ENCODE data around the gene ZNF385C. TPM values are rescaled to one million over a fixed set of nuclear protein-coding genes. Genes with fewer than 3 reads are reported as not detected.
A peak's percentile ranks its signal among the peaks of the same experiment; 100 is the strongest.

Gene ZNF385C
- total RNA-seq, 4 donors from 2014 or later: 0.47 to 1.9 (median 0.68) TPM

DNA sequence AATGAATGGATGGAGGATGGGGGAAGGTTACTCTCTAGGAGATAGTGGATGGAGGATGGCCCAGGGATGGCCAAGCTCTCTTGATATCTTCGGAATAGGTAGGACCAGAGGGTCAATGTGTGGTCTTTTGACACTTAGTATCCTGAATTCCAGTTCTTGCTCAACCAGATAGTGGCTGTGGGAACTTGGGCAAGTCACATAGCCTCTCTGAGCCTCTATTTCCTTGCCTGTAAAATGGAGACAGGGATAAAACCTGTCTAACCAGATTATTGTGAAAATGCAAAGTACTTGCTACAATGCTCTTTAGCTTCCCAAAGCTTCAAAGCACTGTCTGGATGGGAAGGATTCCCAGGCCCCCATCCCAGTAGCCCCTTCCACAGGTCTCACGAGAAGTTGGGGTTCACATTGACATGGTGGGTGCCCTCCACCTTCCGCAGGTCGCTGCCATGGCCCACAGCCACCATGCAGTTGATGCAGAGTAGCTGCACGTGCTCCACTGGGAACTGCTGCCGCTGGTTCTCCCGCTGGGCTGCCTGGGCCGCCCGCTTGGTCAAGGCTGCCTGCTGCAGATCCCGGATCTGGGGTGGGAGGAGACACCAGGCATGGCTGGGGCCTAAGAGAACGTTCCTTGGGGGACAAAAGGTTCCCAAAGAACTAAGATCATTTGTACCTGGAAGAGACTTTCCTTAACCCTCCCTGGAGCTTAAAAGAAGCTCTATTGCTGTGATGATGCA lies 5.1 kb upstream of the ZNF385C start:
- no peak overlapping the region for H3K4me3 ChIP-seq
- H3K9me3 ChIP-seq: no peaks in the 10 kb centered on the region
- TF ChIP-seq POLR2AphosphoS5 (IDR thresholded peaks at IDR 0.05) (no peak), POLR2A (IDR thresholded peaks at IDR 0.05) (no peak), EP300 (IDR thresholded peaks at IDR 0.05) (no peak)
- H3K27ac ChIP-seq: no peak overlapping the region
- DNase-seq (ENCODE audit: low spot score in 2 of 2): no peak
- H3K4me1 ChIP-seq: peaks cover 21% of the 10 kb centered on the region
- H3K27me3 ChIP-seq: peaks cover under 1% of the 10 kb centered on the region
- H3K36me3 ChIP-seq: peaks cover 14% of the 10 kb centered on the region
- WGBS: 79% methylated on average over 11 of the region's 11 CpGs

DNA sequence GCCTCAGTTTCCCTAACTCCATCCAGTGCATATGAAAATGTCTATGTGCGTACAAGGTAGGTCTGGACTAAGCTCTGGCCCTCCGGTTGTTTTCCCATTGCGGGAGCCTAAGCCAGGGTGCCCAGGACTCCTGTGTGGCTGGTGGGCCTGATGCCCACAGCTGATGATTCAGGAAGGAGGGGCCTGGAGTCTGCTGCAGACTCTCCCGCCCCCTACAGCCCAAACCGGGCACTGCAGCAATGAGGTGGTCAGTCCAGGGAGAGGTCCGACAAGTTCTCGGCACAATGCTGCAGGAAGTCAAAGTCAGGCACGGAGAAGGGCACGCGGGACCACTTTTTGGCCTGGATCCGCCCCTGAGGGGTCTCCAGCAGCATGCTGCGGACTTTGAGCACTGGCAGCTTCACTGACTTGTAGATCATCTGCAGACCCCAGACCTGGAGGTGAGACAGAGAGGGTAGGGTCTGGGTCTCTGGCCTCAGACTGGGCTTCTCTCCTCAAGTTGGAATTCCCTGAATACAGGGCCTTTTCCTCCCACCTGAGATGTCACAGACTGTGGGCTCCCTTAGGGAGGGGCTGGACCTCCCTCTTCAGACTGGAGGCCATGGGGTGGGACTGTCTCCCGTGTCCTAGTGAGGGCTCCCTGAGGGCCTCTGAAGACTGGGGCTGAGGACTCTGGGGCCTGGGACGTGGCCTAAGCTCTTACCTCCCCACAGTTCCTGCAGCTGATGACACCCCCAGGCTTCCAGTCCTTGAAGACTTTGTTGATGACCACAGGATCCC lies 3.4 kb upstream of the ZNF385C start:
- Histone ChIP-seq H3K4me1 (peaks cover 23% of the 10 kb centered on the region), H3K27me3 (peaks cover 17% of the 10 kb centered on the region), H3K27ac (no peak overlapping the region), H3K4me3 (no peak overlapping the region), H3K9me3 (no peaks in the 10 kb centered on the region), H3K36me3 (peaks cover 11% of the 10 kb centered on the region)
- no peak for TF ChIP-seq POLR2AphosphoS5 (IDR thresholded peaks at IDR 0.05)
- TF ChIP-seq, protein P1, sequence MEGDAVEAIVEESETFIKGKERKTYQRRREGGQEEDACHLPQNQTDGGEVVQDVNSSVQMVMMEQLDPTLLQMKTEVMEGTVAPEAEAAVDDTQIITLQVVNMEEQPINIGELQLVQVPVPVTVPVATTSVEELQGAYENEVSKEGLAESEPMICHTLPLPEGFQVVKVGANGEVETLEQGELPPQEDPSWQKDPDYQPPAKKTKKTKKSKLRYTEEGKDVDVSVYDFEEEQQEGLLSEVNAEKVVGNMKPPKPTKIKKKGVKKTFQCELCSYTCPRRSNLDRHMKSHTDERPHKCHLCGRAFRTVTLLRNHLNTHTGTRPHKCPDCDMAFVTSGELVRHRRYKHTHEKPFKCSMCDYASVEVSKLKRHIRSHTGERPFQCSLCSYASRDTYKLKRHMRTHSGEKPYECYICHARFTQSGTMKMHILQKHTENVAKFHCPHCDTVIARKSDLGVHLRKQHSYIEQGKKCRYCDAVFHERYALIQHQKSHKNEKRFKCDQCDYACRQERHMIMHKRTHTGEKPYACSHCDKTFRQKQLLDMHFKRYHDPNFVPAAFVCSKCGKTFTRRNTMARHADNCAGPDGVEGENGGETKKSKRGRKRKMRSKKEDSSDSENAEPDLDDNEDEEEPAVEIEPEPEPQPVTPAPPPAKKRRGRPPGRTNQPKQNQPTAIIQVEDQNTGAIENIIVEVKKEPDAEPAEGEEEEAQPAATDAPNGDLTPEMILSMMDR (IDR thresholded peaks at IDR 0.05): peak in 1 of 2 donors; percentile 78
- 54% methylated on average over 12 of the region's 14 CpGs for WGBS
- DNase-seq (ENCODE audit: low spot score in 2 of 2): no peak

DNA sequence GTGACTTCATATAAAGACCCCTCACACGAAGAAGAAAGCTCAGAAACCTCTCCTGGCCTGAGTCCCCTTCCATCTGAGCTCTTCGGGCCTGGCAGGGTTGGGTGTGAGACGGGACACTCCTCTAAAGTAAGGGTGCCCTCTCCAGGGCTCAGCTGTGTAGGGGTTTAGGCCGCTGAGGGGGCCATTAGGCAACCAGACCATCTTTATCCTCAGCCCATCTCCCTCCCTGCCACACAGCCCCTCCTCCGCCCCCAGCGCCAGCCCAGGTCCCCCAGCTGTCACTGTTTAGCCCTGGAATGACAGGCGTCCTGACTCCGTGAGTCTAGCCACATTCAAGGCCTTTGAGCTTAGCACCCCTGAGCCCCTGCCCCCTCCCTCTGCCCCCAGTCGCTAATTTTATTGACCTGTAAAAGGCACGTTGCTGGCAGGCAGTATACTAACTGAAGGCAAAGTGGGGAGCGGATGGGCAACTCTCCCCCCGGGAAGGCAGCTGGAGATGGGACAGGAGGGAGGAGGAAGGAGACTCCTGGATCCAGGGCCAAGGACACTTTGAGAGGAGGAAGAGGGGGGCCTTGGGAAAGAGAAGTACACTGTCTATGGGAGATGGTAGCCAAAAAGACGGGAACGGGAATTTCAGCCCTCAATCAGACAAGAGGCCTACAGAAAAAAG lies 592 bp upstream of the ZNF385C start:
- H3K36me3 ChIP-seq: peaks cover 6% of the 10 kb centered on the region
- TF ChIP-seq, protein P1 (IDR thresholded peaks at IDR 0.05): no peak
- TF ChIP-seq POLR2AphosphoS5 (IDR thresholded peaks at IDR 0.05) (no peak), POLR2A (IDR thresholded peaks at IDR 0.05) (no peak), EP300 (IDR thresholded peaks at IDR 0.05) (no peak)
- peaks cover 21% of the 10 kb centered on the region for H3K27me3 ChIP-seq
- no peak for DNase-seq (ENCODE audit: low spot score in 2 of 2)
- H3K27ac ChIP-seq: no peak overlapping the region
- peaks cover 17% of the 10 kb centered on the region for H3K4me1 ChIP-seq
- no peak overlapping the region for H3K4me3 ChIP-seq
- no peaks in the 10 kb centered on the region for H3K9me3 ChIP-seq
- WGBS: 70% methylated on average over 11 of the region's 14 CpGs

DNA sequence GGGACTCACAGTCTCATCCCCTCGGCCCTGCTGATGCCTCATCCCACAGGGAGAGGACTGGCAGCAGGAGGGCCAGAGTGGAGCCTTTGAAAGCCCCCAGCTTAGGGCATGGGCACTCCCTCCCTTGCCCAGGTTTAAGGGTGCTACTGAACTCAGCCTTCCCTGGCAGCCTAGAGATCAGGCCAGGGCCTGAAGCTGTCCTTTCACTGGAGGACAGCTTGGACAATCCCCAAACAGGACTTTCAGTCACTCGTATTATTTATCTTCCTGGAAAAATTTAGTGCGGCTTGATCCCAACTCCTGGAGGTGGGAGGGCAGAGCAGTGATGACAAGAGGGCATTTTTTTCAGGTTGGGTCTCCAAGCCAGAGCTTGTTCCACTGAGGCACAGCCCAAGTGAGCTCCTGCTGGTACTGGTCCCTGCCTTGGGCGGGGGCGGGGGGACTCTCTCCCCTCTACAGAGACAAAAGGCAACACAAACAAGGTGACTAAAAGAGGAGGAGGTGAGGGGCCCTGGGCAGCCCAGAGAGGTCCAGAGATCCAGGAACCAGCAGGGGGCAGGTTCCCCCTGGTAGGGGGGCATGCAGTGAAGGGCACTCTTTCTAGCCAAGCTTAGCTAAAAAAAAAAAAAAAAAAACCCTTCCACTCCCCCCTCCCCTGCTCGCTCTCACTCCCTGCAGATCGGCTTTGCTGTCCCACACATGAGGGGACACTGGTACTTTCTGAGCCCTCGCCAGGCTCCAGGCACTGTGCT lies 1.7 kb downstream of the ZNF385C start:
- peaks cover 13% of the 10 kb centered on the region for H3K4me1 ChIP-seq
- TF ChIP-seq POLR2A (IDR thresholded peaks at IDR 0.05) (no peak), POLR2AphosphoS5 (IDR thresholded peaks at IDR 0.05) (no peak), EP300 (IDR thresholded peaks at IDR 0.05) (no peak)
- TF ChIP-seq, protein P1 (IDR thresholded peaks at IDR 0.05): no peak
- no peaks in the 10 kb centered on the region for H3K9me3 ChIP-seq
- no peaks in the 10 kb centered on the region for H3K36me3 ChIP-seq
- no peak overlapping the region for H3K4me3 ChIP-seq
- no peak for DNase-seq (ENCODE audit: low spot score in 2 of 2)
- peaks cover 21% of the 10 kb centered on the region for H3K27me3 ChIP-seq
- WGBS: 68% methylated on average over 5 of the region's 8 CpGs
- H3K27ac ChIP-seq: no peak overlapping the region

DNA sequence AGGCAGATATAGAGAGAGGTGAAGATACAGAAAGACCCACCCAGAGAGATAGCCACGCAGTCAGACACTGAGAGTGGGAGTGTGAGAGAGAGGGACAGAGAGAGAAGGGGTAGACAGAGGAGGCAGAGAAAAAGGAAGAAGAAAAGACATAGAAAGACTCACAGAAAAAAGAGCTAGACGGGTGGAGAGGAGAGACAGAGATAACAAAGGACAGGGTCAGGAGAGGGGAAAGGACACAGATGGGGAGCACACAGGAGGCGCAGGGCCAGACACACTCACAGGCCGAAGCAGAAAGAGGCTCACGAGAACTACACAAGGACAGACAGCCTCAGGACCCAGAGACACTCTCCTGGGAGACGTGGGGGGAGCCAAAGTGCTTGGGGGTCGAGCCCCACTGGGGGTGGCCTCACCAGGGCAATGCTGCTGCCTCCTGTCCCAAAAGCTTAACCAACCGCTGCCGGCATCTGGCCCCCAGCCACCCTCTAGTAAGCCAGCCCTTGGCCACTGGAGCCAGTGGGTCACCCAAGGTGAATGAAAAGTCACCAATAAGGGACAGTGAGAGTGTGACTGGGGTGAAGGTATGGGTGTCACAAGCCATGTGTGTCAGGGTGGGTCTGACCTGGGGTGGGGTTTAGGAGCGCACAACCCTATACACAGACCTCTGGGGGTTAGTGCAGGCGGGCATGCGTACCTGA lies 3.8 kb downstream of the ZNF385C start:
- no peak overlapping the region for H3K4me3 ChIP-seq
- TF ChIP-seq EP300 (IDR thresholded peaks at IDR 0.05) (no peak), POLR2AphosphoS5 (IDR thresholded peaks at IDR 0.05) (no peak), POLR2A (IDR thresholded peaks at IDR 0.05) (no peak)
- TF ChIP-seq, protein P1 (IDR thresholded peaks at IDR 0.05): no peak
- WGBS: 93% methylated on average over 12 of the region's 12 CpGs

More for the DNA sequence above, 3.8 kb downstream of the ZNF385C start:
- peaks cover 13% of the 10 kb centered on the region for H3K4me1 ChIP-seq
- H3K36me3 ChIP-seq: no peaks in the 10 kb centered on the region
- peaks cover 21% of the 10 kb centered on the region for H3K27me3 ChIP-seq
- no peak for DNase-seq (ENCODE audit: low spot score in 2 of 2)
- no peaks in the 10 kb centered on the region for H3K9me3 ChIP-seq
- no peak overlapping the region for H3K27ac ChIP-seq
